Activated CD8-positive, alpha-beta T cell treated with anti-CD3 and anti-CD28 coated beads, Interleukin-2, amount 10 ng/mL, durations not matched to agents 7 days and 5 days (primary cell): ENCODE results near the gene FZR1. TPM values are rescaled to one million over a fixed set of nuclear protein-coding genes. Genes with fewer than 3 reads are reported as not detected.

Source experiments
- ATAC-seq: fragments of 150-1000 bp; cut with Tn5 transposase; one replicate; pipeline ENCODE4 v1.10.0; 2021; ENCODE audit warnings: moderate library complexity
- CTCF ChIA-PET: fragments of 350-600 bp; sonication (Branson Sonifier 250); formaldehyde crosslinking; loops from one replicate; lab custom pipeline; 2021; ENCODE audit warnings: antibody characterized with exemption; lab: Charles Lee
- POLR2A ChIA-PET: fragments of 350-600 bp; sonication (Branson Sonifier 250); formaldehyde crosslinking; loops from one replicate; lab custom pipeline; 2021; ENCODE audit warnings: antibody characterized with exemption; lab: Charles Lee
- DNase-seq: peaks from one replicate; pipeline ENCODE4 v3.0.0-alpha.2; 2020
- H3K27ac Mint-ChIP-seq: one replicate; pipeline ENCODE4 v1.8.0; 2021; ENCODE audit warnings: mild to moderate bottlenecking, mixed read lengths
- H3K27me3 Mint-ChIP-seq: one replicate; pipeline ENCODE4 v1.8.0; 2021; ENCODE audit warnings: low read depth, mixed read lengths
- H3K36me3 Mint-ChIP-seq: one replicate; pipeline ENCODE4 v1.8.0; 2021; ENCODE audit warnings: low read depth, mixed read lengths
- H3K4me1 Mint-ChIP-seq: one replicate; pipeline ENCODE4 v1.8.0; 2021; ENCODE audit warnings: low read depth, mixed read lengths
- H3K4me3 Mint-ChIP-seq: one replicate; pipeline ENCODE4 v1.8.0; 2021; ENCODE audit warnings: mild to moderate bottlenecking, mixed read lengths
- H3K9me3 Mint-ChIP-seq: one replicate; pipeline ENCODE4 v1.8.0; 2022; ENCODE audit warnings: mixed read lengths; ENCODE audit not compliant: insufficient read depth
- total RNA-seq, 2 experiments: library from RNA; stranded (reverse); gene quantifications; one replicate each; pipeline ENCODE4 v1.2.3, GENCODE V29; 2021

The FZR1 gene
- total RNA-seq, 2 experiments from 2014 or later: 72.7 to 81.6 TPM

GRCh38 chr19:3538965-3539755, 33.0 kb downstream of the FZR1 start, which contains the start of gene TEKTIP1:
Gene TEKTIP1, plus strand, starts transcription at chr19:3539174. Its CDS starts 4 bp downstream, at chr19:3539178.
- Mint-ChIP-seq H3K27me3 (no peaks in the 10 kb centered on the region), H3K27ac (peak within 1 kb of the TSS; percentile 34), H3K9me3 (no peaks in the 10 kb centered on the region), H3K36me3 (peaks cover 36% of the 10 kb centered on the region), H3K4me1 (no peaks in the 10 kb centered on the region), H3K4me3 (no peak within 1 kb of the TSS)
- DNase-seq: no peak
- no peak for ATAC-seq
- ChIA-PET POLR2A (no interaction called here), CTCF (interaction anchor here (1.2 kb wide), 1 partner anchor 8 kb away, joined by 3 read pairs; no protein-coding TSS in a partner anchor)

- no peak for ATAC-seq
- no peak overlapping the region for H3K27ac Mint-ChIP-seq
- CTCF ChIA-PET: no interaction called here
- no peaks in the 10 kb centered on the region for H3K27me3 Mint-ChIP-seq
- no peaks in the 10 kb centered on the region for H3K9me3 Mint-ChIP-seq
- H3K36me3 Mint-ChIP-seq: peaks cover 32% of the 10 kb centered on the region
- DNase-seq: no peak
- POLR2A ChIA-PET: no interaction called here
- H3K4me1 Mint-ChIP-seq: no peaks in the 10 kb centered on the region
- no peak overlapping the region for H3K4me3 Mint-ChIP-seq
These were observed 33.6 kb downstream of the FZR1 start for GRCh38 chr19:3539756-3540118.

GRCh38 chr19:3543150-3544057, 37.3 kb downstream of the FZR1 start:
- Mint-ChIP-seq H3K9me3 (no peaks in the 10 kb centered on the region), H3K27ac (no peak overlapping the region), H3K4me3 (no peak overlapping the region), H3K36me3 (peaks cover 24% of the 10 kb centered on the region), H3K4me1 (peaks cover 5% of the 10 kb centered on the region), H3K27me3 (no peaks in the 10 kb centered on the region)
- ChIA-PET POLR2A (no interaction called here), CTCF (interaction anchor here (3.1 kb wide), 1 partner anchor 11 kb away, joined by 22 read pairs; no protein-coding TSS in a partner anchor)
- DNase-seq (no peak), ATAC-seq (no peak)

GRCh38 chr19:3544058-3544376, 37.9 kb downstream of the FZR1 start:
- no peak overlapping the region for H3K27ac Mint-ChIP-seq
- H3K4me1 Mint-ChIP-seq: peaks cover 5% of the 10 kb centered on the region
- H3K4me3 Mint-ChIP-seq: no peak overlapping the region
- ATAC-seq: no peak
- ChIA-PET POLR2A (no interaction called here), CTCF (interaction anchor here (3.1 kb wide), 1 partner anchor 10 kb away, joined by 22 read pairs; no protein-coding TSS in a partner anchor)
- no peak for DNase-seq
- peaks cover 22% of the 10 kb centered on the region for H3K36me3 Mint-ChIP-seq
- H3K27me3 Mint-ChIP-seq: no peaks in the 10 kb centered on the region
- no peaks in the 10 kb centered on the region for H3K9me3 Mint-ChIP-seq

GRCh38 chr19:3544742-3545668, 38.9 kb downstream of the FZR1 start:
- Mint-ChIP-seq H3K36me3 (peaks cover 15% of the 10 kb centered on the region), H3K27ac (peak overlapping the region; percentile 61), H3K4me3 (no peak overlapping the region), H3K4me1 (peaks cover 5% of the 10 kb centered on the region), H3K9me3 (no peaks in the 10 kb centered on the region), H3K27me3 (no peaks in the 10 kb centered on the region)
- ATAC-seq (peak; percentile 69), DNase-seq (peak; percentile 82)
- ChIA-PET CTCF (interaction anchor here (0.6 to 4.7 kb wide), 13 partner anchors 9 to 595 kb away, joined by 3 to 32 read pairs (median 3); partner anchors contain the start of genes DAPK3, DOHH and MFSD12), POLR2A (interaction anchor here (1.0 to 2.2 kb wide), 2 partner anchors 10 to 12 kb away, joined by 6 read pairs; partner anchors contain the start of gene MFSD12)

- peak overlapping the region; percentile 20 for H3K27ac Mint-ChIP-seq
- DNase-seq (no peak), ATAC-seq (no peak)
- peaks cover 15% of the 10 kb centered on the region for H3K36me3 Mint-ChIP-seq
- H3K27me3 Mint-ChIP-seq: no peaks in the 10 kb centered on the region
- H3K9me3 Mint-ChIP-seq: no peaks in the 10 kb centered on the region
- ChIA-PET CTCF (interaction anchor here (1.1 to 4.7 kb wide), 8 partner anchors 9 to 595 kb away, joined by 3 to 32 read pairs (median 6); partner anchors contain the start of gene MFSD12), POLR2A (interaction anchor here (2.2 kb wide), 1 partner anchor 11 kb away, joined by 6 read pairs; the partner anchor contains the start of gene MFSD12)
- peaks cover 5% of the 10 kb centered on the region for H3K4me1 Mint-ChIP-seq
- no peak overlapping the region for H3K4me3 Mint-ChIP-seq
These were observed 39.5 kb downstream of the FZR1 start for GRCh38 chr19:3545669-3546034.

- H3K4me3 Mint-ChIP-seq: no peak overlapping the region
- ChIA-PET POLR2A (interaction anchor here (2.2 kb wide), 1 partner anchor 11 kb away, joined by 6 read pairs; the partner anchor contains the start of gene MFSD12), CTCF (interaction anchor here (1.7 to 4.7 kb wide), 4 partner anchors 8 to 44 kb away, joined by 3 to 32 read pairs (median 14); partner anchors contain the start of gene MFSD12)
- no peak for DNase-seq
- peaks cover 7% of the 10 kb centered on the region for H3K4me1 Mint-ChIP-seq
- ATAC-seq: no peak
- peak overlapping the region; percentile 20 for H3K27ac Mint-ChIP-seq
- H3K9me3 Mint-ChIP-seq: no peaks in the 10 kb centered on the region
- H3K27me3 Mint-ChIP-seq: no peaks in the 10 kb centered on the region
- H3K36me3 Mint-ChIP-seq: peaks cover 18% of the 10 kb centered on the region
These were observed 40.0 kb downstream of the FZR1 start for GRCh38 chr19:3546119-3546518.

GRCh38 chr19:3547301-3547731, 41.2 kb downstream of the FZR1 start:
- DNase-seq: peak; percentile 52
- ChIA-PET CTCF (interaction anchor here (1.5 to 4.7 kb wide), 2 partner anchors 8 to 10 kb away, joined by 3 to 32 read pairs; partner anchors contain the start of genes MFSD12 and TEKTIP1), POLR2A (no interaction called here)
- Mint-ChIP-seq H3K9me3 (no peaks in the 10 kb centered on the region), H3K27ac (no peak overlapping the region), H3K4me1 (peaks cover 13% of the 10 kb centered on the region), H3K36me3 (peaks cover 18% of the 10 kb centered on the region), H3K27me3 (no peaks in the 10 kb centered on the region), H3K4me3 (no peak overlapping the region)
- ATAC-seq: peak; percentile 34

GRCh38 chr19:3547767-3548282, 41.7 kb downstream of the FZR1 start:
- CTCF ChIA-PET: interaction anchor here (1.5 to 4.7 kb wide), 2 partner anchors 9 to 10 kb away, joined by 3 to 32 read pairs; partner anchors contain the start of genes MFSD12 and TEKTIP1
- no peaks in the 10 kb centered on the region for H3K9me3 Mint-ChIP-seq
- peaks cover 18% of the 10 kb centered on the region for H3K36me3 Mint-ChIP-seq
- H3K27me3 Mint-ChIP-seq: no peaks in the 10 kb centered on the region
- H3K4me3 Mint-ChIP-seq: no peak overlapping the region
- ATAC-seq (no peak), DNase-seq (no peak)
- H3K27ac Mint-ChIP-seq: no peak overlapping the region
- peaks cover 16% of the 10 kb centered on the region for H3K4me1 Mint-ChIP-seq
- POLR2A ChIA-PET: interaction anchor here (0.5 to 1.2 kb wide), 2 partner anchors 71 to 925 kb away, joined by 3 to 4 read pairs; no protein-coding TSS in a partner anchor

GRCh38 chr19:3548606-3549005, 42.5 kb downstream of the FZR1 start:
- DNase-seq: no peak
- no peak for ATAC-seq
- peaks cover 20% of the 10 kb centered on the region for H3K4me1 Mint-ChIP-seq
- H3K36me3 Mint-ChIP-seq: peaks cover 18% of the 10 kb centered on the region
- H3K4me3 Mint-ChIP-seq: no peak overlapping the region
- peak overlapping the region; percentile 46 for H3K27ac Mint-ChIP-seq
- ChIA-PET POLR2A (interaction anchor here (1.2 kb wide), 1 partner anchor 70 kb away, joined by 3 read pairs; no protein-coding TSS in a partner anchor), CTCF (interaction anchor here (4.7 kb wide), 1 partner anchor 9 kb away, joined by 32 read pairs; the partner anchor contains the start of gene MFSD12)
- no peaks in the 10 kb centered on the region for H3K27me3 Mint-ChIP-seq
- no peaks in the 10 kb centered on the region for H3K9me3 Mint-ChIP-seq
